HG02798 (cell line): Measurements from ENCODE around the gene DIAPH2.
A peak's percentile ranks its signal among the peaks of the same experiment; 100 is the strongest.

Source experiments
- ATAC-seq: cut with Tn5 transposase; IDR thresholded peaks from one replicate; pipeline ENCODE4 v1.9.1; 2021; ENCODE audit warnings: mild to moderate bottlenecking; ENCODE audit not compliant: unreplicated experiment, poor library complexity

The DIAPH2 gene

DNA sequence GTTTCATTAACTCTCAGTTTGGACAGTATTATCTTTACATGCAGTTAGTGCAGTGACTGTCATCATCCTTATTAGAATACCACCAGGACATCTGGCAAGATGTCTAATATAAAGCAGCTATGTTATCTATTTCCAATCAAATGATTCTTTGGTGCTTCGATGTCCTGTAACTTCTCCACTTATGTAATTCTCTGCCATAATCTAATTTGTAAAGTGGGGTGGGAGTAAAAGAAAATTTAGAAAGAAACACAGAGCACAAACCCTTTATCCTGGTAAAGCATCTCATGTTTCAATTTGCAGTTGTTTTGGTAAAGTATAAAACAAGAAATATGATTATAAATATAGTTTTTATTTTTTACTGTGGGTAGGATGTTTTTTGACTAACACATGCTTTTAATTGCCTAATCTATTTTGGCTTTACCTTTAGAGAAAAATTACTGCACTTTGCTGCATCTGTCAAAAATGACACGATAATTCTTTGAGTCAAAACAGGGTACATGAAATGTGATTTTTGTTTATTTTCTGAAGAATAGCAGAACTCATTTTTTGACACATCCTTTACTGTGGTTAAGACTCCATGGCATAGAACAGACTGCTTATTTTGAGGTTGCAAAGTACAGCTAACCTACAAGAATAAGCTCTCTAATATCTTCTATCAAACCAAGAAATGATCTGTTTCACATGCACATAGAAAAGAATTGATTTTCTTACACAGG lies 581.9 kb downstream of the DIAPH2 start:
- no peak for ATAC-seq

DNA sequence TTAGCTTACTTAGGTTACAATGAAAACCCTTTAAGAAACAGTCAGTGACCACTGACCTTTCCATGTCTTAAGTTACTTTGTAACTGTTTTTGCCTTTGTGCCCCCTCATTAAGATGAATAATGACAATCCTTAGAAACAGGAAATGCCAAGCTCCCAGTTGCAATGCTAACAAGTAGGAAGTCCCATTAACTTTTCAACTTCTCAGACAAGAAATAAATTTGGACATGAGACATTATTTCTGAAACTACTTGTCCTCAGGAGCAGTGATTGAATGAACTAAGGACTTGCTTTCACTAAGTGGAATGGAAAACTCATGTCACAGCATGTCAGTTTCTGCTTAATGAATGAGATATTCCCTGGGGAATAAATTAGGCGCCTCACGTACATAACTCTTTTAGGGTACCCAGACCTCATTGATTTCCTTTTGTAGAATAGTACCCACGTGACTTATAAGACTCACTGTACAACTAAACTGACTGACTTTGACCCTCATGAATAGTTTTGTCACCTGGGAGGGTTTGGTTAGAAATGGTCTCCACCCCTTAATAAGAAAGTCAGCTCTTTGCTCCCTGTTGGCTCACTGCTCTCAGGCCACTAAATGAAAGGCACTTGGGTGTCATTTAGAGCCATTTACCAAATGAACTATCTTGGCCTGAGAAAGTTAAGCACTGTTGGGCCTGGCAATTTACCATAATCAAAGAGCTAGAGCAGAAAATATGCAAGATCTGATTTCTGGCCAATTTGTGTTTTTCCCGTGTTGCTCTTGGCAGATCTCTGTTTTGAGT lies 582.9 kb downstream of the DIAPH2 start:
- no peak for ATAC-seq

DNA sequence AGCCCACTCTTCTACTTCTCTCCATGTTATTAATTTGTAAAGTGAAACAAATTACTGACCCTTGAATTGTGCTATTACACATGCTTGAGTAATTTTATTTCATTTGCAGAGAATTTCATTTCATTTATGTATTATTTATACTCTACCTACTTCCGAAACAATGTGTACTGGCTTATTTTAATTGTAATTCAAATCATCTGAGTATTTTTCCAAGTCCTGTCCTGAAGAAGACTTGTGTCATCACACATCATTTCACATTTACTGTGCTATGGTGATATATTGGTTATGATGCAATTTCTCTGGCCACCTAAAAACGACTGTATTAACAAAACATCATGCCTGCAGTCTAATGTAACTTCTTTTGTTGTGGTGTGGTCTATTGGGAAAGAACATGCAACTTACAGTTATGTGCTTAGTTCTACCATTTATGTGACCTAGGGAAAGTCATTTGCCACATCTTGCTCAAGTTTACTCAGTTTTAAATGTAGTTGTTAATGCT lies 583.6 kb downstream of the DIAPH2 start:
- ATAC-seq = no peak

DNA sequence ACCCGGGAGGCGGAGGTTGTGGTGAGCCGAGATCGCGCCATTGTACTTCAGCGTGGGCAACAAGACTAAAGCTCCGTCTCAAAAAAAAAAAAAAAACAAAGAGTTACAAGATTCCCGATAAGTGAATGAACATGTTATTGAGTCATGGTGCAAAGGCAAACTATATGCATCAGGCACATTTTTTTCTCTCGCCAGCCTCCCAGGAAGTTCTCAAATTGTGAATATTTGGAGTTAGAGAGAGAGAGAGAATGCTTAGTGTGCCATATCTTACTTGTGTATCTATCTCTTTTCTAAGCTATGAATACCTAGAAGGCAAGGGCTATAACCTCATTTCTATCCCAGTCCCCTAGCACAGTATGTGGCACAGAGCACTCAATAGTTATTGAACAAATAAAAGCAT lies 599.9 kb downstream of the DIAPH2 start:
- no peak for ATAC-seq

DNA sequence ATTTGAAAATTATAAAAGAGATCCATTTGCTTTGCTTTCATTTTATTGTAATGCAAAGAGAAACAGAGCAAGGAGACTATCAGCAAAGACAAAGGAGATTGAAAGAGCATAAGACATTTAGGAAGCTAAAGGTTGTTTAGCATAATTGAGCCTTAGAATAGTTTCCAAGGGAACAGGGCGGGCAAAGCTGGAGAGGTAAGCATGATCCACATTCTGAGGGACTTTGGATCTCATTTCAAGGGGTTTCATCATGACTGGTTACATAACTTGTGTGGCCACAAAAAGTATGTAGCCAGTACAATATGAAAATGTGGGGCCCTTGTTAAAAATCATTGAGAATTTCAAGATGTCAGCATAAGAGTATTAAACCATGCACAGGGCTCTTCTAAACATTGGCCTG lies 605.6 kb downstream of the DIAPH2 start:
- no peak for ATAC-seq

DNA sequence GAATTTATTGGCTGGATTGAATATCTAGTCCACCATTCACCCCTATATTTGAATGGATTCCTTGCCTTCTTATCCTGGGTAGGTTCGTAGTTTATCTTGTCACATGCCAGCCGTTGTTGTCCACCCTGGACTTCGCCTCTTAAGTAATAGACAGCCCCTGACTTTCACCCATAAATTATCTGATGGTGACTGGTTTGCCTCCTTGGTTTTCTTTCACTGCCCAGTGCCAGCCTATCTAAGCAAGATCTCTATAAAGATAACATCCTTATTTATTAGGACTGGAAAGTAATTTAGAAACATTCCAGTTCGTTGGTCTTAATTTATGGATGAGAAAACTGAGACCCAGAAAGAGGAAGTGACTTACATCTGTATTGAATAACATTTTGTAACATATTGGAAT lies 609.4 kb downstream of the DIAPH2 start:
- no peak for ATAC-seq

DNA sequence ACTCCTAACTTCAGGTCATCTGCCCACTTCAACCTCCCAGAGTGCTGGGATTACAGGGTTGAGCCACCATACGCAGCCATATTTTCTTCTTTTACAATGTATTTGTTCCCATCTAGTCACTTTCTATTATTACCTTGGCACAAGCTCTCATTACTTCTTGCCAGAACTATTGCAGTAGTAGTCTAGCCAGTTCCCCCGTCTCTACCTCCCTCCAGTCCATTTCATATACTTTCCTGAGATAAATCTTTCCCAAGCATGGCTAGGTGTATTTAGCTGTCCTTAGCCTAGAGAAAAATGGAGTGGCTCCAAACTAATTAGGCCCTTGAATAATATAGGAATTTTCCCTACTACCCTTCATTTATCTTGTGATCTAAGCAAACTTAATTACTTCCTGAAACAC lies 611.3 kb downstream of the DIAPH2 start:
- no peak for ATAC-seq

DNA sequence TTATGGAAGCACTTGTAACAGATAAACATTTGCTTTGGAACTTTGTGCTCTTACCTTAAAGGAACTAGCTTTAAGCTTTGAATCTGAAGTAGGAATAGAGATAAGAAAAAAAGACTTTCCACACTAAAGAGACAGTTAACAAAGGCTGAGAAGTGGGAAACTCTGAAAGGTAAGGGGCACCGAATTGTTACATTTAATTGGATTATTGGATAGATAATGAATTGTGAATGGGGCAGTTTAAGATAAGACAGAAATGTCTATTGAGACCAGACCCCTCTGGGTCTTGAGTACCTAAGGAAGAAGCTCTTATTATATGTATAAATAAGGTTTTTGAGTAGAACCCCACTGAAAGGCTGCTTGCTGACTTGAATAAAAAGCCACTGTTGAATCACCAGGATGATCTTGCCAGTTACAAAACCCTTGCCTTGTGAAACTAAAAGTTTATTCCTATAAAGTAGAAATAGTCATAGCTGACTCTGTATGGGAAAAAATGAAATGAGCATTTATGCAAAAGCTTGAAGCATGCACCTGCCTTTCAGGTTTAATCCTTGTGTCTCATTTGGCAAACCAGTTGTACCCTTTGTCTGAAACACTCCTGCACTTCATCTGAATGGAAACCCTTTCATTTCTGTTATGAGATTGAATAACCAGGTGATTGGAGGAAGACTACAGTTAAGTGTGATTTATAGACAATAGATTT lies 622.3 kb downstream of the DIAPH2 start:
- no peak for ATAC-seq

DNA sequence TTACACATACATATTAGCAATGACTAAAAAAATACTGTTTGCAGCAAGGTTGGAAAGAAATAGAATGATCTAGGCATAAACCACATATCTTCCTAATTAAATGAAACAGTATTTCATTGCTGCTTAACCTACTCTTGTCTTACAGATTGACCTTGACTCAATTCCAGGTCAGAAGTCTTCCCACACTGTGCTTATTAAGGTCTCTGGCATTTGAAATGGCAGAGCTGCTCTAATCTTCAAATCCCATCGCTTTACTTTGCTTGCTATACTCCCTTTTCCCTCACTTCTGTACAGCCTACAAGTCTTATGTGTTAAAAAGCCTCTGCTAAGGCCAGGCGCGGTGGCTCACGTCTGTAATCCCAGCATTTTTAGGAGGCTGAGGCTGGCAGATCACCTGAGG lies 623.5 kb downstream of the DIAPH2 start:
- no peak for ATAC-seq

DNA sequence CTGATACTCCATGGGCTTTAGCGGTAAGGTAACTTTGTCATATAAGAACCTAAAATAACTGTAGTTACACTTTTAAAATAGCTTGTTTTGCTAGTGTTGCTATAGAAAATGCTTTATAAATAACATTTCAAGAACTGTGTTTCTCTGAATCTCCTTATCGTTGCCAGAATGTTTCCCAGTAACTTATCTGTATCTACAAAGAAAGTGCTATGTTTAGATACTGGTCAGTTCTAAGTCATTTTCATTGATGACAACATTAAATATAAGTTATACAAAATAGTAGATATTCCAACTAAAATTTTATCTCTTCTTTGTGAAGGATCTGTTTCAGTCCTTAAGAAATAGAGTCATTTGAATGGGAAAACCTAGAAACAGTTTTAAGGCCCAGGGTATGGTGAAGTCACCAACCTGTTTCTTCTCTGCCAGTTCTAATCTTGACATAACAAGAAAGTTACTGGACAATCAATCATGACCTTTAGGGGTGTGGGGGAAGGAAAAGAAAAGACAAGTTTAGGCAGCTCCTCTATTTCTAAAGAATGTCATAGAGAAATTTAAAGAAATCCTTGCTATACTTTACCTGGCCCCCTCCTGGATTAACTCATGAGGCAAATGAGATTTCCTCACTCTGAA lies 625.0 kb downstream of the DIAPH2 start:
- no peak for ATAC-seq

DNA sequence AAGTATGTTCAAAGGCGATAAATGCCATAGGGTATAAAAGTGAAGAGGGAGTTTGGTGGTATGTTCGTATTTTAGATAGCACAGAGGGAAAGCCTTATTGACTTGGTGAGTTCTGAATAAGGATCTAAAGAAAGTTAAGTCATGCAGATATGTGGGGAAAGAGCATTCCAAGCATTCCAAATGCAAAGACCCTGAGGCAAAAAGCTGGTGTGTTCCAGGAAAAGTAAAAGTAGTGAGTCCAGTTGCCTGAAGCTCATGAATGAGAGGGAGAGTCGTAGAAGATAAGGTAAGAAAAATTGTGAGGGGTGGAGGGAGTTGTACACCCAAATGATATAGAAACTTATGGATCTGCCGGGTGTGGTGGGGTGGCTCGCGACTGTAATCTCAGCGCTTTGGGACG lies 625.7 kb downstream of the DIAPH2 start:
- ATAC-seq = no peak

DNA sequence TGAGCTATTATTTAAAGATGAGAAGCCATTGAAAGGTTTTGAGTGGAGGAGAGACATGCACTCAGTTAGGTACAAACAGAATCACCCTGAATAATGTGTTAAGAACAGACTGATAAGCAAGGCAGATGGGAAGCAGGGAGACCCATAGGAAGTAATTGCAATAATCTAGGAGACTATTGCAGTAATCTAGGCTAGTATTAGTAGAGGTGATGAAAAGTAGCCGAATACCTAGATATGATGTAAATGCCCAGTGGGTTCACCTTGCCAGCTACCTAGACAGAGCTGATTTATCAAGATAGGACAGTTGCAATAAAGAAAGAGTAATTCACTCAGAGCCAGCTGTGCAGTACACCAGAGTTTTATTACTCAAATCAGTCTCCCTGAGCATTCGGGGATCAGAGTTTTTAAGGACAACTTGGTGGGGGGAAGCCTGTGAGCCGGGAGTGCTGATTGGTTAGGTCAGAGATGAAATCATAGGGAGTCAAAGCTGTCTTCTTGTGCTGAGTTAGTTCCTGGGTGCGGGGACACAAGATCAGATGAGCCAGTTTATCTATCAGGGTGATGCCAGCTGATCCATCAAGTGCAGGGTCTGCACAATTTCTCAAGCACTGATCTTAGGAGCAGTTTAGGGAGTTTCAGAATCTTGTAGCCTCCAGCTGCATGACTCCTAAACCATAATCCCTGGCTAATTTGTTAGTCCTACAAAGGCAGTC lies 626.6 kb downstream of the DIAPH2 start:
- no peak for ATAC-seq

DNA sequence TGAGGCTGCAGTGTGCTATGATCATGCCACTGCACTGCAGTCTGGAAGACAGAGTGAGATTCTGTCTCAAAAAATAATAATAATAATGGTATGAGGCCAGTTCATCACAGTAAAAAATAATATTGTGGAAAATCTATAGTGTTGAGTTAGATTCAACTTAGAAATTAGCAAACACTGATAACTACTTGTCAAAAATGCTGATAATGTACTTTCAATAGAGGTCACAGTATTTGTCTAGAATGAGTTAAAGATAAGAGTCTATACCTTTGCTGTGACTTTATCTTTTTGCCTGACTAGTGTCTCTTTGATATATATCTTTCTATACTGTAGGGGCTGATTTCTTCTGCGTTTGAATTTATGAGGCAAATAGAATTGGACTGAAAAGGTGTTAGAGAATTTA lies 629.7 kb downstream of the DIAPH2 start:
- ATAC-seq = no peak

DNA sequence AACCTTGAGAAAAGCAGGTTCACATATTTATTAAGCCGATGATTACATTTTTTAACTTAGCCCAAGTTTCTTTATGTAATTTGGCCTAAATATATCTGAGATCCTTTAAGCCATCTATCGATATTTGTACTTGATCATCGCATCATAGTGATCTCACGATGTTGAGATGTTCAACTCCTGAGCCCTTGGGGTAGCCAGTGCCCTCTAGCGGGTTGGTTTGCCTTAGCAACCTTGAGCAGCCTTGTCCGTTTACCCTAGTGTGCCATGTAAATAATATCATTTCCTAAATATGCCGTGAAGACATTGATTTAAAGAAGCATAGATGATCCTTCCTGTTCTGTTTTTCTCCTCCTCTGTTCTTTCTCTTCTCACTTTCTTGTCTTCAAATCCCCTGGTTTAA lies 631.3 kb downstream of the DIAPH2 start:
- no peak for ATAC-seq

DNA sequence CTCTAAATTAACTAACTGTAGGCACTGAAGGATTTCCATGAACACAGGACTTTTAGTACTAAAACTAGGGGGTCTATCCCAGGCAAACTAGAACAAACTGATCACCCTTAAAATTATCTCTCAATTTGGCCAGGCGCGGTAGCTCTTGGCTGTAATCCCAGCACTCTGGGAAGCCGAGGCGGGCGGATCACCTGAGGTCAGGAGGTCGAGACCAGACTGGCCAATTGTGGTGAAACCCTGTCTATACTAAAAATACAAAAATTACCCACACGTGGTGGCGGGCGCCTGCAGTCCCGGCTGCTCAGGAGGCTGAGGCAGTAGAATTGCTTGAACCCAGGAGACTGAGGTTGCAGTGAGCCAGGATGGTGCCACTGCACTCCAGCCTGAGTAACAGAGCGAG lies 635.7 kb downstream of the DIAPH2 start:
- ATAC-seq = no peak

DNA sequence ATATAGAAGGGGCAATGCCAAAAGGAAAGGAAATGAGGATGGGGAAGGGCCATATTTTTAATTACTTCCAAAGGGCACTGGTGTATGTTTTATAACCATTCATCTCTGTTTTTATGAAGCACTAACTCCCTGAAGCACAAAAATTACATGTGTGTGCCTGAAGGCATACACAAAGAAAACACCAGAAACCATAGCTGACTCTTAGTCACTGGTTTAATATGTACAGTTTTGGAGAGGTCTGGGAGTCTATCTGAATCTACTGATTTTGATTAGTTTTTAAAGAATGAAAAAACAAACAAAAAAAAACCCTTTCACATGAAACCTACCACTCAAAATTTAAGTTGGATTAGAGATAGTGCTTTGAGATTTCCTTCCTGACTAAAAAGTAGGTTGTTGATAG lies 637.8 kb downstream of the DIAPH2 start:
- ATAC-seq = no peak

DNA sequence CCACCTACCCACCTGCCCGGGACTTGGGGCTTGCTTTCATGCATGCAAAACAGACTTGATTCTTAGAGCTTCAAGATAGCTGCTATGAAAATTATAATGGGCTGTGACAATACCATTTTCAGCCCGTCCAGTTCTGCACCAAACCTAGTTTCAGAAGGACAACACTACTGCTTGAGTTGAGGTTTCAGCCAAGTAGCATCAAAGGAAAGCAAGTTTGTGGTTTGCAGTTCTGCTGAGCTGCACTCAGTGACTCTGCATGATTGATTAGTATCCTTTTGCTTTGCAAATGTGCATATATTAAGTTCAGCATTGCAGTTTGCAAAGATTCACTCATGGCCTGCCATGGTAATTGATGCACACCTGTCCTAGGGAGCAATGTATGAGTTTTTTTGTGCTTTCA lies 641.8 kb downstream of the DIAPH2 start:
- ATAC-seq = peak; percentile 98

DNA sequence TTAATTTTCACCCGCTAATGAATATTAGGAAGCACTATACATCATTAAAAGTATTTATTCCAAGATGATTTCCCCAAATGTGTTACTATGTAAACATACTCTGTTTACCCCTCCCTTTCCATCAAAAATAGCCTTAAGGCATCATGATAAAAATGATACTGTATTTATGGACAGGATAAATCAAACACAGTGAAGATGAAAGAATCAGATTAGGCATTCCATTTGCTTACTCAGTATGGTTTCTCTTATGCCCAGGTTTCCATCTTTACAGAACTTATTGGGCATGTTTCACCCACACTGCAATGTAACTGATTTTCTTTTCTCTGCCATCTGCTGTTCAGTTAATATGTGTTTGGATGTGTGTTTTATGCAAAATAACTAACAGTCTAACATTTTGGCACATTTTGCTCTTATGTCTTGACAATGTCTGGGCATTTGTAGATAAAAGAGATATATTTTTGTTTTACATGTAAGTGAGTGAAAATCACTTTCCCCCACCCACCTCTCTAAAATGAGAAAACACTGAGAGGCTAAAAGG lies 644.3 kb downstream of the DIAPH2 start:
- no peak for ATAC-seq

DNA sequence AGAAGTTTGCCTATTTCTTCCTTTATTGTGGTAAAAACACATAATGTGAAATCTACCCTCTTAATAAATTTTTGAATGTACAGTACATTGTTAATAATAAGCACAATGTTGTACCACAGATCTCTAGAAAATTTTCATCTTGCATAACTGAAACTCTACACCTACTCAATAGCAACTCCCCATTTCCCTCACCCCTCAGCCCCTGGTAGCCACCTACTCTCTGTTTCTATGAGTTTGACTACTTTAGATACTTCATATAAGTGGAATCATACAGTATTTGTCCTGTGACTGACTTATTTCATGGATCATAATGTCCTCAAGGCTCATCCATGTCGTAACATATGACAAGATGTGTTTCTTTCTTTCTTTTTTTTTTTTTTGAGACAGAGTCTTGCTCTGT lies 645.5 kb downstream of the DIAPH2 start:
- ATAC-seq = peak; percentile 58

DNA sequence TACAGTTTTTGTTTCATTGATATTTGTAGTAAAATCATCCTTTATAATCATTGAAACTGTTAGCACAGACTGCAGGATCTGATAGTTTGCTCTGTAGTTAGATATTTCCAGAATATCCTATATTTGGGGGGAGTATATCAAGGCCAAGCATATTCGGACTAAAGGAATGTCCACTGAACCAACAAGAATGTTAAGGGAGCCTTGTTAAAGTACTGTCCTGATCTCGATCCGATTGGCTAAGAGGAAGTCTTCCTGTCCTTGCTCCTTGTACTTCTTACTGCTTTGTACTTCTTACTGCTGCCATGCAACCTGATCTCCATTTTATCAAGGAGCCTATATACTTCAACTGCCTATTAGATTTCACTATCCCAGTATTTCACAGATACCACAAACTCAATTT lies 648.3 kb downstream of the DIAPH2 start:
- ATAC-seq = no peak
